GM19023 (cell line): ENCODE results near the gene BCLAF3.
A peak's percentile ranks its signal among the peaks of the same experiment; 100 is the strongest.

Experiments
- ATAC-seq: cut with Tn5 transposase; IDR thresholded peaks from one replicate; pipeline ENCODE4 v1.9.1; 2021; ENCODE audit warnings: mild to moderate bottlenecking, moderate library complexity; ENCODE audit not compliant: unreplicated experiment

BCLAF3 gene

GRCh38 chrX:19990556-19991349 lies at the start of gene BCLAF3:
Gene BCLAF3, minus strand, starts transcription at chrX:19991061. Its CDS starts 20,797 bp downstream, at chrX:19970264.
- ATAC-seq: peak; percentile 87

GRCh38 chrX:20038966-20039365 lies 48.1 kb upstream of the BCLAF3 start:
- no peak for ATAC-seq

GRCh38 chrX:20037186-20037585 lies 46.3 kb upstream of the BCLAF3 start:
- no peak for ATAC-seq

GRCh38 chrX:20032201-20032600 lies 41.3 kb upstream of the BCLAF3 start:
- ATAC-seq: no peak

- ATAC-seq: peak; percentile 54
Observed at GRCh38 chrX:20029728-20030127, 38.9 kb upstream of the BCLAF3 start.

- ATAC-seq: no peak
Observed at GRCh38 chrX:20028588-20028987, 37.7 kb upstream of the BCLAF3 start.

- ATAC-seq: no peak
Observed at GRCh38 chrX:20026278-20026677, 35.4 kb upstream of the BCLAF3 start.

GRCh38 chrX:20019672-20020365 lies 29.0 kb upstream of the BCLAF3 start:
- ATAC-seq: no peak

GRCh38 chrX:20016616-20016945 lies 25.7 kb upstream of the BCLAF3 start:
- no peak for ATAC-seq

- no peak for ATAC-seq
Observed at GRCh38 chrX:20015945-20016615, 25.2 kb upstream of the BCLAF3 start.

- no peak for ATAC-seq
Observed at GRCh38 chrX:20015422-20015821, 24.6 kb upstream of the BCLAF3 start.

GRCh38 chrX:20011608-20012007 lies 20.7 kb upstream of the BCLAF3 start:
- no peak for ATAC-seq

GRCh38 chrX:20007962-20008622 lies 17.2 kb upstream of the BCLAF3 start:
- no peak for ATAC-seq

- ATAC-seq: no peak
Observed at GRCh38 chrX:20005883-20006282, 15.0 kb upstream of the BCLAF3 start.

- no peak for ATAC-seq
Observed at GRCh38 chrX:20001588-20001987, 10.7 kb upstream of the BCLAF3 start.

GRCh38 chrX:19991350-19991718 lies 473 bp upstream of the BCLAF3 start:
- ATAC-seq: no peak

- peak; percentile 23 for ATAC-seq
Observed at GRCh38 chrX:19990151-19990555, 708 bp downstream of the BCLAF3 start.

GRCh38 chrX:19987856-19988255 lies 3.0 kb downstream of the BCLAF3 start:
- no peak for ATAC-seq

- ATAC-seq: no peak
Observed at GRCh38 chrX:19986531-19986930, 4.3 kb downstream of the BCLAF3 start.

- ATAC-seq: no peak
Observed at GRCh38 chrX:19981947-19982346, 8.9 kb downstream of the BCLAF3 start.

- no peak for ATAC-seq
Observed at GRCh38 chrX:19975845-19976244, 15.0 kb downstream of the BCLAF3 start.
